ENCODE measurements around the gene SLAIN2. TPM values are rescaled to one million over a fixed set of nuclear protein-coding genes. Genes with fewer than 3 reads are reported as not detected.
"Not testable (repeated sequence)": the region's sequence is repeated elsewhere in the genome, so short reads cannot be mapped to it uniquely, and the experiment has no call there.

Gene SLAIN2
- total and polyA plus RNA-seq, 3 donors from 2014 or later, result 57.3 to 255 (median 75.8) TPM

DNA sequence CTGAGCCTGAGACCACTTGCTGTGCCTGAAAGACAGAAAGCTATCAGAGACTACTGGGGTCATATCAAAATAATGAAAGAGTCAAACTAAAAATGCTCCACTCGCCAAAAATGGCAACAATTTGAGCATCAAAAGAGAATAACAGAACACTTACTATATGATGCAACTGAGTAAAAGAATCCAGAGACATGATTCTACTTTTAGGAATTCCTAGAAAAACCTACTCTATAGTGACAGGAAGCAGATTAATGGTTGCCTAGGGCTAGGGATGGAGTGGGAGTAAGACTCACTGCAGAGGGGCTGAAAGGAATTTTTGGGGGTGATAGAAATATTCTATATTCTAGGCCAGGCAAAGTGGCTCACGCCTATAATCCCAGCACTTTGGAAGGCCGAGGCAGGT is 29.4 kb upstream of the SLAIN2 start:
- no peak overlapping the region for H3K27ac ChIP-seq
- no peak for DNase-seq
- no peak overlapping the region for H3K4me3 ChIP-seq
- TF ChIP-seq, protein P1, sequence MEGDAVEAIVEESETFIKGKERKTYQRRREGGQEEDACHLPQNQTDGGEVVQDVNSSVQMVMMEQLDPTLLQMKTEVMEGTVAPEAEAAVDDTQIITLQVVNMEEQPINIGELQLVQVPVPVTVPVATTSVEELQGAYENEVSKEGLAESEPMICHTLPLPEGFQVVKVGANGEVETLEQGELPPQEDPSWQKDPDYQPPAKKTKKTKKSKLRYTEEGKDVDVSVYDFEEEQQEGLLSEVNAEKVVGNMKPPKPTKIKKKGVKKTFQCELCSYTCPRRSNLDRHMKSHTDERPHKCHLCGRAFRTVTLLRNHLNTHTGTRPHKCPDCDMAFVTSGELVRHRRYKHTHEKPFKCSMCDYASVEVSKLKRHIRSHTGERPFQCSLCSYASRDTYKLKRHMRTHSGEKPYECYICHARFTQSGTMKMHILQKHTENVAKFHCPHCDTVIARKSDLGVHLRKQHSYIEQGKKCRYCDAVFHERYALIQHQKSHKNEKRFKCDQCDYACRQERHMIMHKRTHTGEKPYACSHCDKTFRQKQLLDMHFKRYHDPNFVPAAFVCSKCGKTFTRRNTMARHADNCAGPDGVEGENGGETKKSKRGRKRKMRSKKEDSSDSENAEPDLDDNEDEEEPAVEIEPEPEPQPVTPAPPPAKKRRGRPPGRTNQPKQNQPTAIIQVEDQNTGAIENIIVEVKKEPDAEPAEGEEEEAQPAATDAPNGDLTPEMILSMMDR (IDR thresholded peaks at IDR 0.05), result no peak
- no peak for TF ChIP-seq POLR2A (IDR thresholded peaks at IDR 0.05)
- H3K9me3 ChIP-seq, result no peaks in the 10 kb centered on the region
- H3K36me3 ChIP-seq (ENCODE audit: low read depth, missing control alignments), result no peaks in the 10 kb centered on the region
- 83 to 90% methylated on average over 3 of the region's 3 CpGs for WGBS, 2 donors
- intact Hi-C loops (cut with DNase I; ENCODE audit: low total_unique reads), result no loop called here
- H3K27me3 ChIP-seq, result no peaks in the 10 kb centered on the region
- no peaks in the 10 kb centered on the region for H3K4me1 ChIP-seq

DNA sequence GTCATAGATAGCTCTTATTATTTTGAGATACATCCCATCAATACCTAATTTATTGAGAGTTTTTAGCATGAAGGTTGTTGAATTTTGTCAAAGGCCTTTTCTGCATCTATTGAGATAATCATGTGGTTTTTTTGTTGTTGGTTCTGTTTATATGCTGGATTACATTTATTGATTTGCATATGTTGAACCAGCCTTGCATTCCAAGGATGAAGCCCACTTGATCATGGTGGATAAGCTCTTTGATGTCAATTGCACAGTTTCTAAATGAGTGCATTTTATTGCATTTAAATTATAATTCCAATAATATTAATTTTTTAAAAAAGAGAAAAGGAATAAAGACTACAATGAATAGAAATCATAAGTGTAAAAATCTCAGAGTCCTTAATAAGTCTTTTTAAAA is 26.6 kb upstream of the SLAIN2 start:
- not testable (repeated sequence) for H3K4me3 ChIP-seq; DNase-seq; H3K36me3 ChIP-seq (ENCODE audit: low read depth, missing control alignments); H3K27ac ChIP-seq; H3K4me1 ChIP-seq; H3K9me3 ChIP-seq; H3K27me3 ChIP-seq
- intact Hi-C loops (cut with DNase I; ENCODE audit: low total_unique reads), result loop anchor here (5.0 kb wide), 1 partner anchor 133 kb away; no protein-coding TSS in a partner anchor

DNA sequence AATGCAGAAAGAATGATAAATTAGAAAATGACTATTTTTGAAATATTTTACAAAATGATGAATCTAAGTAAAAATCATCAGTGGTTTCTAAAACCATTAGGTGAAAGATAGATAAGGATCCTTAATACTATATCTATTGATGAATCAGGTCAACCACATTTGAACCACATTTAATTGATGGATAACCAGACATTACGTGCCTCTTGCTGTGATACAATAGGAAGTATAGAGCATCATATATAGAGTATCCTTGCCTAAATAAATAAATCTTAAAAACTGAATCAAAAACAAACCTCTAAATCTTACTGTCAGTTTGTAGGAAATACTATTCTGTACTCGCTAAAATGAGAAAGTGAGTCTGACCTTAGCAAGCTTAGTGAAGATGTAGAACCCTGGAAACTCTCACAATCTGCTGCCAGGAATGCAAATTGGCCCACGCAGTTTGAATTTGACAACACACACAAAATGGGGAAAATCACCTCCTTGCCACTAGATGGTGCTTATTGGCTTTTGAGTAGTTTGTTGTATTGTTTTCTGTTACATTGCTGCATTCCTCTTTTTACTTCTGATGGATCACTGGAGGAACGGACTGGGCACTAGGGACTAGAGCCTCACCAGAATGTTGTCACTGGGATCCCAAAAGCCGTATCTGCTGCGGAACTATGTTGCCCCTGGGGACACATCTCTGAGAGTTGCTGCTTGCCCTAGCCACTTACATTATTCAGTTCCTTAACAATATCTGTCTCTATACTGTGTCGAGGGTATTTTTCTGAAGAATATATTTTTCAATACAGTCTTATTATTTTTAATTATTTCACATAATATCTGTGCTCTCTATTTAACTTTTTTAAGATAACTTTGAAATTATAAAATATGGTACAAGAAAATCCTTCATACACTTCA is 25.4 kb upstream of the SLAIN2 start:
- Histone ChIP-seq H3K27ac (no peak overlapping the region), H3K4me1 (no peaks in the 10 kb centered on the region), H3K4me3 (no peak overlapping the region), H3K27me3 (no peaks in the 10 kb centered on the region), H3K9me3 (no peaks in the 10 kb centered on the region), H3K36me3 (ENCODE audit: low read depth, missing control alignments) (no peaks in the 10 kb centered on the region)
- no peak for DNase-seq
- intact Hi-C loops (cut with DNase I; ENCODE audit: low total_unique reads), result loop anchor here (5.0 kb wide), 1 partner anchor 131 kb away; no protein-coding TSS in a partner anchor
- no peak for TF ChIP-seq POLR2A (IDR thresholded peaks at IDR 0.05)
- TF ChIP-seq, protein P1 (IDR thresholded peaks at IDR 0.05), result peak in 2 of 3 experiments; percentile 30 to 31
- 50 to 59% methylated on average over 7 of the region's 7 CpGs for WGBS, 2 donors

DNA sequence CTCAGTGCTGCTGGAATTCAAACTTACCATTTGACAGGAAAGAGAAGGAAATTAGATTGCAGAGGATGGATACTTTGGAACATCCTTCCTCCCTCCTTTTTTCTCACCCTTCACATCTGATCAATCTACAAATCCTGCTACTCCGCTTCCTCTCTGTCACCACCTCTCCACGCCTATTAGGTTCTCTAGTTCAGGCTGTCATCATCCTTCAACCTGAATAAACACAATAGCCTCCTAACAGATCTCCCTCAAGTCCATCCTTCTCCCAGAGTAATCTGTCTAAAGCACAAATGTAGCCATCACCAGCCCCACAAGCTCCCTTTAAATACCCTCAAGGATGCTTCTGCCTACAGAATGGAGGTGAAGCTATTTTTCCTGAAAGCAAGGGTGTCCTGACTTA is 20.0 kb upstream of the SLAIN2 start:
- WGBS, 2 donors, result 88 to 89% methylated on average over 2 of the region's 2 CpGs
- intact Hi-C loops (cut with DNase I; ENCODE audit: low total_unique reads), result no loop called here
- H3K27ac ChIP-seq, result no peak overlapping the region
- no peak for DNase-seq
- TF ChIP-seq, protein P1 (IDR thresholded peaks at IDR 0.05), result no peak
- TF ChIP-seq POLR2A (IDR thresholded peaks at IDR 0.05), result no peak
- H3K36me3 ChIP-seq (ENCODE audit: low read depth, missing control alignments), result no peaks in the 10 kb centered on the region
- no peaks in the 10 kb centered on the region for H3K4me1 ChIP-seq
- H3K27me3 ChIP-seq, result no peaks in the 10 kb centered on the region
- H3K4me3 ChIP-seq, result no peak overlapping the region
- no peaks in the 10 kb centered on the region for H3K9me3 ChIP-seq

DNA sequence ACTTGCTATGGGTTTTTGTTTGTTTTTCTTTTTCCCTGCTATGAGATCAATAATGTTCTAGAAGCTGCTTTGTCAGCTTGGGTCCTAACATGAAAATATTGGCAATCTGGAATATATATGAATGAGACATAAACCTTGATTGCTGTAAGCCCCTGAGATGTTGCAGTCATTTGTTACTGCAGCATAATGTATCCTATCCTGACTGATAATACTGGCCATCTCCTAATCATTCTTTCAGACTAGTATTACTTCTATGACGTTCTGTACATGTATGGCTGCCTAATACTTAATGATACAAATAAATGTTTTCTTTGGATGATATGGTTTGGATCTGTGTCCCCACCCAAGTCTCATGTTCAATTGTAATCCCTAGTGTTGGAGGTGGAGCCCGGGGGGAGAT is 19.3 kb upstream of the SLAIN2 start:
- Histone ChIP-seq H3K4me3 (no peak overlapping the region), H3K4me1 (no peaks in the 10 kb centered on the region), H3K36me3 (ENCODE audit: low read depth, missing control alignments) (no peaks in the 10 kb centered on the region), H3K9me3 (no peaks in the 10 kb centered on the region), H3K27ac (no peak overlapping the region), H3K27me3 (no peaks in the 10 kb centered on the region)
- WGBS, 2 donors, result 75 to 88% methylated on average over 2 of the region's 2 CpGs
- no peak for DNase-seq
- TF ChIP-seq, protein P1 (IDR thresholded peaks at IDR 0.05), result no peak
- no peak for TF ChIP-seq POLR2A (IDR thresholded peaks at IDR 0.05)
- intact Hi-C loops (cut with DNase I; ENCODE audit: low total_unique reads), result no loop called here
